ENCODE data around the gene GRB10.
"Not testable (repeated sequence)": the region's sequence is repeated elsewhere in the genome, so short reads cannot be mapped to it uniquely, and the experiment has no call there.

The GRB10 gene

DNA sequence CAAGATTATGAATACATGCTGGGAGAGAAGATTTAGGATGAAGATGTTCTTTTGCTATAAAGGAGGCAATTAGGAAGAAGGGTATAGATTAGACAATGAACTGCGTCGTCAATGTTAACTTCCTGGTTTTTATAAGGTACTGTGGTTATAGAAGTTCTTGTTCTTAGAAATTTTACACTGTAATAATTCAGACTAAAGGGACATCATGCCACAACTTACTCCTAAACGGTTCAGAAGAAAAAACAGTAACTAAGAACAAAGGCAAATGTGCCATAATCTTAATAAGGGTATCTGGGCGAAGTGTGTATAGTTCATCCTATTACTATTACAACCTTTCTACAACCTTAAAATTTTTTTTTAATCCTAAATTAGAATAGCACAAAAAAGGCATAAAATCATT lies 186.2 kb downstream of the GRB10 start:
- no peak for DNase-seq

- DNase-seq: peak; percentile 16
Observed at GRCh38 chr7:50595491-50596102, 187.1 kb downstream of the GRB10 start.

DNA sequence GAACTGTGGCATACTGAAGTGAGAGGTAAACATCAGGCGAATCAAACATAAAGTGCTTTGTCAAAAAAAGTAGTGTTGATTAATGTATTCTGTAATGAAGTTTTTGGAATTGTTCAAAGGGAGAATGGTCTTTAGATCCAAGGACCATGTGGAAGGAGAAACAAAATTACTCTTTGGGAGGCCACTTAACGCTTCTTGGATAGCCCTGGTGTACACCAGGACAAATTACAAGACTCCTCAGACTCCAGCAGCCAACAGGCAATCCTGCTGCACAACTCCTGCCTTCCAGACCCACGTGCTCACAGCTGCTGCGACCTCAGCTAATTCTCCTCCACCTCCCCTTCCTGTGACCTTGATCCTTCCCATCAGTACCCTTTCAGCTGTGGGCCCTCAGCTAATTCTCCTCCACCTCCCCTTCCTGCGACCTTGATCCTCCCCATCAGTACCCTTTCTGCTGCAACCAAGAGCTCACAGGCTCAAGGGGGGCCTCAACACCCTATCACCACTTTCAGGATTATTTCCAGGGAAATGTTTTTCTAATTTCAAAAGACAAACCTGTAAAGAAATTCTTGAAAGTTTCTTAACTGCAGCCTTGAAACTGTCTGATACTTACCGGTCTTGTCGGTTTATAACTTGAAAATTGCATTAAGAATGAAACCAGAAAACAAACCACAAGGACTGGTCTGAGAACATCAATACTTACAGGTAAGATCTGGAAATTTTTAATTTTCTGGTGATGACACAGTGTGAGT lies 187.8 kb downstream of the GRB10 start:
- no peak for DNase-seq

DNA sequence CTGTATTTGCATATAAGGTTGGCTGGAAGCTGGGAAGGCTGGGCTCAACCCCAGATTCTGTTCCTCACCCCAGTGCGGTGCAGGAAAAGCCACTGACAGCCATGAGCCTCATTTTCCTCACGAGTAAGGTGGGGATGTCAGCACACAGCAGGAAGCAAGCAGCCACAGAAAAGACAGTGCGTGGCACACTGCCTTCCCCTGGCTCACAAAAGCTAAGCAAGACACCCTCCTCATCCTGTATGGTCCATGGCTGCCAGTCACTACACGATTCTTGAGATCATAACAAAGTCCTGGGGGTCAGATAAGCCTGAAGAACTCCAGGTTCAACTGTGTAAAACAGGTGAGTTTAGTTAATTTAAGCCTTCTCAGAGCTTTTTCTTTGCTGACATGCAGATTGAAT lies 188.6 kb downstream of the GRB10 start:
- no peak for DNase-seq

GRCh38 chr7:50592940-50593339 lies 189.8 kb downstream of the GRB10 start:
- DNase-seq: no peak

- DNase-seq: no peak
Observed at GRCh38 chr7:50591480-50592438, 190.9 kb downstream of the GRB10 start.

- no peak for DNase-seq
Observed at GRCh38 chr7:50591098-50591479, 191.6 kb downstream of the GRB10 start.

- no peak for DNase-seq
Observed at GRCh38 chr7:50590535-50590934, 192.2 kb downstream of the GRB10 start.

DNA sequence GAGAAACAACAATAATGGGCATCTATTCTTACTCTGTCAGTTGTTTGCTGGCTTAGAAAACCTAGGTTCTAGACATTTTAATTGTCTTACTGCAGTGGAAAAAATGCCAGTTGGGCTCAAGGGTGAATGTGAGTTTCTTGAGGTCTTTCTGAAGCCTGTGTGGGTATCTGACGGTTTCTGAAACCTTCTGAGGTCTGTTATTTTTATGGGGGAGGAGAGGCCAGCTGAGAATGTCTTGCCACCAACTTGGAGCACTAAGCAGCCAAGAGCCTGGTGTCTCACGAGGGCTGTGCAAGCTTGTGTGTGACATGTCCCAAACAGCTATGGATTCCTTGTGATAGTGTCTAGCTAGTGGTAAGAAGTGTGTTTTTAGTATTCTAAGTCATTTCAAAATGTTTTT lies 193.3 kb downstream of the GRB10 start:
- DNase-seq: no peak

GRCh38 chr7:50588937-50589336 lies 193.8 kb downstream of the GRB10 start:
- DNase-seq: no peak

- DNase-seq: no peak
Observed at GRCh38 chr7:50587737-50588136, 195.0 kb downstream of the GRB10 start.

GRCh38 chr7:50584793-50585408 lies 197.8 kb downstream of the GRB10 start:
- DNase-seq: no peak

- DNase-seq: no peak
Observed at GRCh38 chr7:50584386-50584785, 198.3 kb downstream of the GRB10 start.

DNA sequence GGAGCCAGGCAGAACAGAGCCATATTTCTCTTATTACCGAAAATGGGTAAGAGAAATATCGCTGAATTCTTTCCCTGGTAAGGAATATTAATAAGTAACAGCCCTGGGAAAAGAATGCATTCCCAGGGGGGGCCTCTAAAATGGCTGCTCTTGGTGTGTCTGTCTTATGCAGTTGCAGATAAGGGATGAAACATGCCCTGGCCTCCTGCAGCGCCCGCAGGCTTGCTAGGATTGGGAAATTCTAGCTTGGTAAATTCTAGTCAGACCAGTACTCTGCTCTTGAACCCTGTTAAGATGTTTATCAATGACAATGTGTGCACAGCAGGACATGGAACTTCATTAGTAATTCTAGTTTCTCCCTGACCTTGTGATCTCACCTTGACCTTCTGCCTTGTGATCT lies 199.4 kb downstream of the GRB10 start:
- not testable (repeated sequence) for DNase-seq

GRCh38 chr7:50582271-50582670 lies 200.4 kb downstream of the GRB10 start:
- DNase-seq: not testable (repeated sequence)

- DNase-seq: not testable (repeated sequence)
Observed at GRCh38 chr7:50580666-50581065, 202.0 kb downstream of the GRB10 start.

GRCh38 chr7:50580057-50580456 lies 202.6 kb downstream of the GRB10 start:
- DNase-seq: no peak

DNA sequence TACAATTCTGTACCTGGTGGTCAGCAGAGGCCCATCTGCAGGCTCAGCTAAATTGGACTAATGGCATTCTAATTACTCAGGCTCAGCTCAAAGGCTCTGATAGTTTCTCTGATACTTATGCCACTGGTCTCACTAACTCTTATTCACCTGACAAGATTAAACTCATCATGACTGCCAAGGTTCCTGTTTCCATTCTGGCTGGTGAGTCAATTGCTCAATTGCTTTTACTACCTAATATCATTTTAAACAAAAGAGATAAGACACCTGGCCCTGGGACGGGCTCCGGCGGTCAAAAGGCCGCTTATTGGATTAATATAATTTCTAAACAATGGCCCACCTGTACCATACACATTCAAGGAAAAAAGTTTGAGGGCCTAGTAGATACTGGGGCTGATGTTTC lies 204.6 kb downstream of the GRB10 start:
- not testable (repeated sequence) for DNase-seq

DNA sequence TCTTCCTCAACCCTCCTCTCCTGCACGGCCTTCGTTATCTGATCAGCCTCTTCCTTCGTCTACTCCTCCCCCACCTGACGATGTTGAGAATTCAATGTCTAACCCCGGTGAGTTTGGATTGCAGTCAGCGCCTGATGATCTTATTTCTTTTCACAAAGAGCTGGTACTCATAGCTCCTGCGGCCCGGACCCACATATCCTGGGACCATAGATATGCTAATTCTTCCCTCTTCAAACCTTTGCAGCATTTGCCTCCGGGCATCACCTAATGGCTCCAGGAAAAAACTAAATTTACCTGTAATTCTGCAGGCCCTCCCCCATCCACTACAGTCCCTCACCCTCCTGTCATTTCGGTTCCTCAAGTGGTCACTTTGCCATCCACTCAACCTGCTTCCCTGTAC lies 205.1 kb downstream of the GRB10 start:
- no peak for DNase-seq

- DNase-seq: not testable (repeated sequence)
Observed at GRCh38 chr7:50576388-50576787, 206.3 kb downstream of the GRB10 start.

- no peak for DNase-seq
Observed at GRCh38 chr7:50567715-50568261, 214.9 kb downstream of the GRB10 start.

DNA sequence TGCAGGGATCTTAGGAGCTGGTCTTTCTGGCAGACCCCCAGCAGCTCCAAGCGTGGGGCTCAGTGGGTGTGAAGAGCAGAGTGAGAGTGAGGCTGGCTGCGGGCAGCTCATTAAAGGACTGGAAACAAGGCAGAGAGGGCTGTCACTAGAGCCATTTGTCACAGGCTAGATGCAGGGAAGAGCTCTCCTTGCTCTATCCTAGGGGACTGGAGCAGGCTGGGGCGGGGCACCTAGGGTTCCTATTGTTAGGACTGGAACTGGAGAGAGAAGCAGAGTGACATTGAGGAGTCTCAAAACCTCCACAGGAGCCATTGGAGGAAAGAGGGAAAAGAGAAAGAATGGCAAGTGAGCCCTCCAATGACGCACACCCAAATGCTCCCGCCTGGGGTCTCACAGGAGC lies 216.7 kb downstream of the GRB10 start:
- no peak for DNase-seq

DNA sequence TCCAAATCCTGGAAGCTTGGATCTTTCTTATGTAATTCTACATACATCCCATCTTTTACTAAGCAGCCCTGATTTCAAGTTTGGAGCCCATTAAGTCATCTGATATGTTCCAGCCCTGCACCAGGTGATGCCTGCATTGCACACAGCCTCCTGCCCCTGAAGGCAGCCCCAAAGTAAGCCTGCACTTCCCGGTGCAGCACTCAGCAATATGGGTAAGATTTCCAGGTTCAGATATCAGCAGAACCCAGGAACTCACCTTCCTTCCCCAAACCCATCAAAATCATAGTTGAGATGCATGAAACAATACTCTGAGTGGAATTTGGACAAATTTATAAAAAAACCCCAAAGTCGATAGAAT lies 217.2 kb downstream of the GRB10 start:
- no peak for DNase-seq
